Transverse colon (tissue), 3 donors: Measurements from ENCODE around the gene TRHDE.

Experiments
- POLR2A ChIP-seq: fragments of 450-650 bp; IDR thresholded peaks from one replicate; pipeline ENCODE4 v1.6.1; 2016; ENCODE audit warnings: antibody characterized with exemption, mild to moderate bottlenecking, moderate library complexity
- TF ChIP-seq, protein P1 (sequence below), 5 experiments: fragments of 200-600 bp in 3 of 5; fragments of 450-650 bp in 2 of 5; sonication (generic) in 3 of 5; IDR thresholded peaks; 1 replicate in 2 of 5; 2 replicates in 3 of 5; pipeline ENCODE4 v1.5.1; 2016 to 2017; ENCODE audit warnings: antibody characterized with exemption in 5 of 5, inconsistent platforms in 3 of 5, mild to moderate bottlenecking in 2 of 5, moderate library complexity in 1 of 5

DNA sequence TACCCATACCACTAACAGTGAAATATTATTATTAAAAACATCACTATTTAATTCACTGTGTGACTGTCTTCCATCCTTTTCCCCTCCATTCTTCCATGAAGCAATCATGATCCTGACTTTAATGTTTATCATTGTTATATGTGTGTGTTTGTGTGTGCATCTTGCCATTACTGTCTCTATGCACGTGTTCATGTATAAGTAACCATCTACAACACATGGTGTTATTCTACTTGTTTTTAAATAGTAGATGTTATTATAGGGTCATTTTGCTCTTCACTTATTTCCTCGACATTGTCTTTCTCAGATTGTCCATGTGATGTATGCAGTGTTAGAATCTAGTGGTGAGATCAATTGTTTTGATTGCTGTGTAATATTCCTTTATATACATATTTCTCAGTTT, 195.8 kb downstream of the TRHDE start:
- TF ChIP-seq, protein P1, sequence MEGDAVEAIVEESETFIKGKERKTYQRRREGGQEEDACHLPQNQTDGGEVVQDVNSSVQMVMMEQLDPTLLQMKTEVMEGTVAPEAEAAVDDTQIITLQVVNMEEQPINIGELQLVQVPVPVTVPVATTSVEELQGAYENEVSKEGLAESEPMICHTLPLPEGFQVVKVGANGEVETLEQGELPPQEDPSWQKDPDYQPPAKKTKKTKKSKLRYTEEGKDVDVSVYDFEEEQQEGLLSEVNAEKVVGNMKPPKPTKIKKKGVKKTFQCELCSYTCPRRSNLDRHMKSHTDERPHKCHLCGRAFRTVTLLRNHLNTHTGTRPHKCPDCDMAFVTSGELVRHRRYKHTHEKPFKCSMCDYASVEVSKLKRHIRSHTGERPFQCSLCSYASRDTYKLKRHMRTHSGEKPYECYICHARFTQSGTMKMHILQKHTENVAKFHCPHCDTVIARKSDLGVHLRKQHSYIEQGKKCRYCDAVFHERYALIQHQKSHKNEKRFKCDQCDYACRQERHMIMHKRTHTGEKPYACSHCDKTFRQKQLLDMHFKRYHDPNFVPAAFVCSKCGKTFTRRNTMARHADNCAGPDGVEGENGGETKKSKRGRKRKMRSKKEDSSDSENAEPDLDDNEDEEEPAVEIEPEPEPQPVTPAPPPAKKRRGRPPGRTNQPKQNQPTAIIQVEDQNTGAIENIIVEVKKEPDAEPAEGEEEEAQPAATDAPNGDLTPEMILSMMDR (IDR thresholded peaks at IDR 0.05): no peak
- TF ChIP-seq POLR2A: no peak
